WTC11 (cell line): ENCODE data around the gene TSPAN4. TPM values are rescaled to one million over a fixed set of nuclear protein-coding genes. Genes with fewer than 3 reads are reported as not detected.

ENCODE experiments used
- AR ChIP-seq: fragments of 250-450 bp; sonication (Bioruptor Pico); IDR thresholded peaks from 2 replicates; pipeline ENCODE4 v1.9.0; 2021; ENCODE audit warnings: mild to moderate bottlenecking
- ARID4B ChIP-seq: sonication (generic); formaldehyde crosslinking; IDR thresholded peaks from 2 replicates; pipeline ENCODE4 v1.8.0; 2023; ENCODE audit warnings: missing genetic modification reagents, mild to moderate bottlenecking, borderline replicate concordance
- JUN ChIP-seq: sonication (generic); formaldehyde crosslinking; IDR thresholded peaks from 2 replicates; pipeline ENCODE4 v1.8.0; 2023; ENCODE audit warnings: mild to moderate bottlenecking, missing genetic modification reagents
- NR1H2 ChIP-seq: sonication (generic); formaldehyde crosslinking; IDR thresholded peaks from 2 replicates; pipeline ENCODE4 v1.9.0; 2021; ENCODE audit warnings: mild to moderate bottlenecking, moderate library complexity, missing genetic modification reagents
- RELA ChIP-seq: sonication (generic); formaldehyde crosslinking; IDR thresholded peaks from 2 replicates; pipeline ENCODE4 v1.8.1; 2022; ENCODE audit warnings: missing genetic modification reagents, mild to moderate bottlenecking, borderline replicate concordance
- TCF7 ChIP-seq: sonication (generic); formaldehyde crosslinking; IDR thresholded peaks from 2 replicates; pipeline ENCODE4 v1.8.0; 2022; ENCODE audit warnings: mild to moderate bottlenecking, low read depth, missing genetic modification reagents, moderate library complexity
- TP53 ChIP-seq: sonication (generic); formaldehyde crosslinking; IDR thresholded peaks from 2 replicates; pipeline ENCODE4 v1.8.1; 2023; ENCODE audit warnings: mild to moderate bottlenecking, missing genetic modification reagents
- ZBTB21 ChIP-seq: sonication (generic); formaldehyde crosslinking; IDR thresholded peaks from 2 replicates; pipeline ENCODE4 v1.8.1; 2023; ENCODE audit warnings: mild to moderate bottlenecking, missing genetic modification reagents, borderline replicate concordance
- ZMAT4 ChIP-seq: fragments of 250-450 bp; sonication (Bioruptor Pico); IDR thresholded peaks from 2 replicates; pipeline ENCODE4 v1.9.0; 2021; ENCODE audit warnings: mild to moderate bottlenecking
- ZNF219 ChIP-seq: sonication (generic); formaldehyde crosslinking; IDR thresholded peaks from 2 replicates; pipeline ENCODE4 v1.8.0; 2023; ENCODE audit warnings: missing genetic modification reagents, mild to moderate bottlenecking, borderline replicate concordance
- ZNF232 ChIP-seq: sonication (generic); formaldehyde crosslinking; IDR thresholded peaks from 2 replicates; pipeline ENCODE4 v1.8.0; 2022; ENCODE audit warnings: mild to moderate bottlenecking, missing genetic modification reagents
- ZNF396 ChIP-seq: fragments of 250-450 bp; sonication (Bioruptor Pico); IDR thresholded peaks from 2 replicates; pipeline ENCODE4 v1.8.0; 2021; ENCODE audit warnings: mild to moderate bottlenecking, moderate library complexity, borderline replicate concordance
- ZNF416 ChIP-seq: fragments of 250-450 bp; sonication (Bioruptor Pico); IDR thresholded peaks from 2 replicates; pipeline ENCODE4 v1.9.0; 2021; ENCODE audit warnings: mild to moderate bottlenecking, inconsistent platforms
- ZNF425 ChIP-seq: fragments of 250-450 bp; sonication (Bioruptor Pico); conservative IDR thresholded peaks from 2 replicates; pipeline ENCODE4 v1.9.0; 2021; ENCODE audit warnings: mild to moderate bottlenecking
- ZNF532 ChIP-seq: fragments of 250-450 bp; sonication (Bioruptor Pico); IDR thresholded peaks from 2 replicates; pipeline ENCODE4 v1.9.0; 2021; ENCODE audit warnings: mild to moderate bottlenecking, borderline replicate concordance
- ZSCAN18 ChIP-seq: fragments of 250-450 bp; sonication (Bioruptor Pico); IDR thresholded peaks from 2 replicates; pipeline ENCODE4 v2.1.2; 2022; ENCODE audit warnings: mild to moderate bottlenecking, moderate library complexity
- total RNA-seq: library from RNA; stranded (reverse); gene quantifications from 3 replicates; pipeline ENCODE4 v1.2.3, GENCODE V29; 2021

The TSPAN4 gene
- total RNA-seq, 1 experiment from 2014 or later: 94.3 TPM

- TF ChIP-seq TCF7 (CRISPR knock-in tag) (no peak), ZNF232 (CRISPR knock-in tag) (no peak), ZNF532 (CRISPR knock-in tag) (peak; percentile 84; the same call in 1 of the 2 replicates), AR (CRISPR knock-in tag) (0 out of 2 replicates have a peak, but pooled peaks have one; percentile 13), ZNF396 (CRISPR knock-in tag) (no peak), NR1H2 (no peak), ZNF416 (peak; percentile 95), ZBTB21 (CRISPR knock-in tag) (no peak), ZNF425 (CRISPR knock-in tag) (no peak), ZSCAN18 (CRISPR knock-in tag) (no peak), ZMAT4 (no peak), ZNF219 (CRISPR knock-in tag) (no peak), RELA (no peak), ARID4B (CRISPR knock-in tag) (no peak), JUN (no peak), TP53 (CRISPR knock-in tag) (no peak)
Measured at GRCh38 chr11:813456-814096, 29.1 kb upstream of the TSPAN4 start (continued).
